Stimulated activated CD4-positive, alpha-beta T cell treated with anti-CD3 and anti-CD28 coated beads, TNF-alpha, amount 100 ng/mL, for 4 hours (primary cell): Measurements from ENCODE around the gene CDH1.

Experiments
- DNase-seq, 3 experiments: peaks; one replicate each; pipeline ENCODE4 v3.0.0-alpha.2; 2020; ENCODE audit warnings: low read depth in 3 of 3

CDH1 gene

GRCh38 chr16:68790944-68791343 is 53.9 kb downstream of the CDH1 start:
- DNase-seq = no peak

- DNase-seq = no peak
These were observed 55.6 kb downstream of the CDH1 start for GRCh38 chr16:68792465-68793324.

GRCh38 chr16:68793401-68793857 is 56.3 kb downstream of the CDH1 start:
- no peak for DNase-seq

- DNase-seq = no peak
These were observed 61.3 kb downstream of the CDH1 start for GRCh38 chr16:68798398-68798797.

- no peak for DNase-seq
These were observed 63.3 kb downstream of the CDH1 start for GRCh38 chr16:68800257-68800875.

- DNase-seq = no peak
These were observed 65.1 kb downstream of the CDH1 start for GRCh38 chr16:68802190-68802589.

- DNase-seq = no peak
These were observed 69.3 kb downstream of the CDH1 start for GRCh38 chr16:68806422-68806821.

- no peak for DNase-seq
These were observed 69.9 kb downstream of the CDH1 start for GRCh38 chr16:68806981-68807380.

- no peak for DNase-seq
These were observed 77.4 kb downstream of the CDH1 start for GRCh38 chr16:68814516-68814915.

GRCh38 chr16:68823401-68824135 is 86.5 kb downstream of the CDH1 start:
- DNase-seq = no peak

- no peak for DNase-seq
These were observed 88.3 kb downstream of the CDH1 start for GRCh38 chr16:68825427-68825826.

- no peak for DNase-seq
These were observed 89.6 kb downstream of the CDH1 start for GRCh38 chr16:68826652-68827051.

- DNase-seq = no peak
These were observed 96.2 kb downstream of the CDH1 start for GRCh38 chr16:68833251-68833650.

GRCh38 chr16:68834550-68834949 is 97.5 kb downstream of the CDH1 start:
- no peak for DNase-seq

GRCh38 chr16:68835970-68836369 is 98.9 kb downstream of the CDH1 start:
- DNase-seq = no peak

GRCh38 chr16:68839831-68840230 is 102.7 kb downstream of the CDH1 start:
- no peak for DNase-seq

- peak in 1 of 3 experiments; percentile 2 for DNase-seq
These were observed 105.9 kb downstream of the CDH1 start for GRCh38 chr16:68842964-68843481.

GRCh38 chr16:68843482-68844210 is 106.6 kb downstream of the CDH1 start, which contains the start of gene TANGO6:
TANGO6 (plus strand) TSS chr16:68843531; CDS start chr16:68843618, 87 bp downstream.
- DNase-seq = peak; percentile 85 to 93 (median 89)

GRCh38 chr16:68844211-68844564 is 107.1 kb downstream of the CDH1 start:
- no peak for DNase-seq

- DNase-seq = no peak
These were observed 111.7 kb downstream of the CDH1 start for GRCh38 chr16:68848786-68849185.

GRCh38 chr16:68850481-68850880 is 113.4 kb downstream of the CDH1 start:
- DNase-seq = no peak
